ENCODE results near the gene ATM.
A peak's percentile ranks its signal among the peaks of the same experiment; 100 is the strongest.

Gene ATM

DNA sequence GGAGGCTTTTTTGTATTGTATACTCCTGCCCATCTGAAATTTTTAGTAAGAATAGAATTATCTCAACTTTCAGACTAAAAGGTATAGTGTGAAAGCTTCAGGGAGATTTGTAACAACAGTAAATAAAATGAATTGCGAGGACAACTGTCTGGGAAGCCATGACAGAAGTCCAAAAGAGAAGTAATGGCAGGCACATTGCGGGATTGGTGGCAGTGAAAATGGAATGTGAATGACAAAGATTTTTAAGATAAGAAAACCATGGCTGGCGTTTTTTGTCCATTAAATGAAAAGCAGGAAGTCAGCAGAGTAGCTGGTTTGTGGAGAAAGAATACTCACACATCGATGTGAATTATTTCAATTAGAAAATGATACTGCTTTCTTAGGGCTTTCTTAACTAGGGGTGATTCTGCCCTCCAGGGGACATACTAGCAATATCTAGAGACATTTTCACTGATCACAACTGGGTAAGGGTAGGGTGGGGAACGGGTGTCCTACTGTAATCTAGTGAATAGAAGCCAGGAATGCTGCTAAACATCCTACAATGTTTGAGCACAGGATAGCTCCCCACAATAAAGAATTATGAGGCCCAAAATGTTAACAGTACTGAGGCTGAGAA is 2.0 kb upstream of the ATM start:
- in situ Hi-C loops (cut with MboI; ENCODE audit: low pct_unique_long_range_greater_than_20kb, low sequenced_read_pairs) = no loop called here
- peak; percentile 48 for DNase-seq

DNA sequence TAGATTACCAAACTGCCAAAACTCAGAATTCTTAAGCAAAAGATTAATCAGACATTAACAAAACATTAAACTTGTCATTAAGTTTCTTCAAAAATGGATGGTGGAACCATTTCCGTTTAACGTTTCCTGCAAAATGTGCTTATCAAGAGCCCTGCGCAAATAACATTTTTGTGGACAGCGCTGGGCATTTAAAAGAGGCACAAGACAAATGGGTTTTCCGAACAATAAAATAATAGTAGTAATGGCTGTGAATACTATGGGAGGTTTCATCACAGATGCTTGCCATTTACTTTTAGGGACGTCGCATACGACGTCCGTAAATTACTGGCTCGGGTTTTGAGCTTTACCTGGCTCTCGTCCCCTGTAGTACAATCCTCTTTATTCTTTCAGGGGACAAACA is 1.5 kb upstream of the ATM start:
- peak; percentile 29 for DNase-seq
- in situ Hi-C loops (cut with MboI; ENCODE audit: low pct_unique_long_range_greater_than_20kb, low sequenced_read_pairs) = no loop called here

DNA sequence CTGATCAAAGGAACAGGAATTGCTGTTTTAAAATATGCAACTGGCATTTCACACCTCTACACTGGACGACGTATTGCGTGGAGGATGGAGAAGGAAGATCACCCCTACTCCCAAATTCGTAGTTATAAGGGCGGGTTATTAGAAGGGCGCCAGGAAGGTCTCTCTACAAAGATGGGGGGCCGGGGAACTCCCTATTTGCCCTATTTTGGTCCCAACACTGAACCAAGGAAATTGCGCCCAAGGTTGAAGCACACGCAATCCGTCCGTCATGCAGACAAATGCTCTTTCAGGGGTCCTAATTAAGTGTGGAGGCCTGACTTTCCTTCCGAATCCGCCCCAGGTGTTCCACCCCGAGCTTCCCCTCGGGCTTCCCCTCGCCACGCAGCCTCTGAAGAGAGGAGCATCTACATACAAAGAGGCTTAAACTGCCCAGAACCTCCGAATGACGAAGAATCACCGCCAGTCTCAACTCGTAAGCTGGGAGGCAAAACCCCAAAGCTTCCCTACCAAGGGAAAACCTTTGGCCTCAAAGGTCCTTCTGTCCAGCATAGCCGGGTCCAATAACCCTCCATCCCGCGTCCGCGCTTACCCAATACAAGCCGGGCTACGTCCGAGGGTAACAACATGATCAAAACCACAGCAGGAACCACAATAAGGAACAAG is 825 bp upstream of the ATM start:
- in situ Hi-C loops (cut with MboI; ENCODE audit: low pct_unique_long_range_greater_than_20kb, low sequenced_read_pairs) = no loop called here

GRCh38 chr11:108223348-108224149 is 682 bp downstream of the ATM start:
- DNase-seq = peak; percentile 35
- in situ Hi-C loops (cut with MboI; ENCODE audit: low pct_unique_long_range_greater_than_20kb, low sequenced_read_pairs) = no loop called here

More for the DNA sequence above, 825 bp upstream of the ATM start:
- no peak for DNase-seq

DNA sequence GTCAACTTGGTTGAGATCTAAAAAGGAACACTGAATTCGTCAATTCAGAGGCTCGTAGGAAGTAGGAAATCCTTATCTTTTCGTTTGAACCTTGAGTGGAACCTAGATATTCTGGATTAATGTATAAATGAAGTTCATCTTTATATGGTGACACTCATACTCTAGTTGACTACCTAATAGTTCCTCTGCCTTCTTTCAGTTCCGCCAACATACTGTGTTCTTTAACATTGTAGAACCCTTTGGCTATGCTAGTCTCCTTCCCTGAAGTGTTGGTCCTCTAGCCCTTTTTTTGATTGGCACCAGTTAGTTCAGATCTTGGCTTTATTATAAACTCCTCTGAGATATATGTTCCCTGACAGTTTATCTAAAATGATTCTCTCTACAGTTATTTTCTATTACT is 1.5 kb downstream of the ATM start:
- in situ Hi-C loops (cut with MboI; ENCODE audit: low pct_unique_long_range_greater_than_20kb, low sequenced_read_pairs) = no loop called here
- DNase-seq = no peak

DNA sequence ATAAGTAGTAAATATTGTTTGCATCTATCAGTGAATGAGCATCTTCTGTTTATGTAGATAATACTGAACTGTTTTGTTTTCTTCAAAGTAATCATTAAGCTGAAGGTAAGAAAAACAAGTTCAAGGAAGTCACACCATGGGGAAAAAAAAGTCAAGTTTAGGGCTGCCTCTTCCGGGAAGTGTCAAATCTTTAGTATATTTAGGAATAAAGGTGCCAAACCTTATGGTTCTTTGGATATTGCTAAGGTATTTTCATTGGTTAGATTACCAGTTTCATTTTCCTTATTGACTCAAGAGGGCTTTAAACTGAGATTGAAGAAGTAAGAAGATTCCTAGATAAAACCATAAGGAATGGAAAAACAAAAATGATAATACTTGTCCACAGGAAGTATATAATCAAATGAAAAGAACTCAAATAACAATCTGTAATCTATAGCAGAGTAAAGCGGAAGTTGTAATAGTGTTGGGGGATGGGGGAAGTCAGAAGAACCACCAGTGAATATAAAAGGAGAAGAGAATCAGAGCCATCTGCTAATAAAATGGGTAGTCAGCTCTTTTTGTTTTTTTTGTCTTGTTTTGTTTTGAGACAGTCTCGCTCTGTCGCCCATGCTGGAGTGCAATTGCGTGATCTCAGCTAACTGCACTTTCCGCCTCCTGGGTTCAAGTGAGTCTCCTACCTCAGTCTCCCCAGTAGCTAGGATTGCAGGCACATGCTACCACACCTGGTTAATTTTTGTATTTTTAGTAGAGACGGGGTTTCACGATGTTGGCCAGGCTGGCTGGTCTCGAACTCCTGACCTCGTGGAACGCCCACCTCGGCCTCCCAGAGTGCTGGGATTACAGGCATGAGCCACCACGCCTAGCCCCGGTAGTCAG is 2.3 kb downstream of the ATM start:
- DNase-seq = peak; percentile 79
- in situ Hi-C loops (cut with MboI; ENCODE audit: low pct_unique_long_range_greater_than_20kb, low sequenced_read_pairs) = no loop called here

- DNase-seq = no peak
- in situ Hi-C loops (cut with MboI; ENCODE audit: low pct_unique_long_range_greater_than_20kb, low sequenced_read_pairs) = no loop called here
These were observed 3.2 kb downstream of the ATM start for GRCh38 chr11:108226036-108226435.

GRCh38 chr11:108228251-108228650 is 5.4 kb downstream of the ATM start:
- in situ Hi-C loops (cut with MboI; ENCODE audit: low pct_unique_long_range_greater_than_20kb, low sequenced_read_pairs) = no loop called here
- no peak for DNase-seq

- DNase-seq = no peak
- in situ Hi-C loops (cut with MboI; ENCODE audit: low pct_unique_long_range_greater_than_20kb, low sequenced_read_pairs) = no loop called here
These were observed 10.5 kb downstream of the ATM start for GRCh38 chr11:108233277-108233945.

GRCh38 chr11:108235192-108235591 is 12.3 kb downstream of the ATM start:
- DNase-seq = no peak
- in situ Hi-C loops (cut with MboI; ENCODE audit: low pct_unique_long_range_greater_than_20kb, low sequenced_read_pairs) = no loop called here

DNA sequence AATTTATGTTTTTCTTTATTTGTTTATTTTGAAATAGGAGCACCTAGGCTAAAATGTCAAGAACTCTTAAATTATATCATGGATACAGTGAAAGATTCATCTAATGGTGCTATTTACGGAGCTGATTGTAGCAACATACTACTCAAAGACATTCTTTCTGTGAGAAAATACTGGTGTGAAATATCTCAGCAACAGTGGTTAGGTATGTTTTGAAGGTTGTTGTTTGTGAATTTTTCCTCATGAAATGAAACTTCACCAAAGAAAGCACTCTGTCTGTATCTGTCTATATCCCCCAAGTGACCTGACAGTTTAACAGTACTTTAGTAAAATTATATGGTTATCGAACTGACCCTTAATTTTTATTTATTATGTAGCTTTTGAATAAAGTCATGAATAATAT is 12.8 kb downstream of the ATM start:
- in situ Hi-C loops (cut with MboI; ENCODE audit: low pct_unique_long_range_greater_than_20kb, low sequenced_read_pairs) = no loop called here
- DNase-seq = no peak

- DNase-seq = no peak
- in situ Hi-C loops (cut with MboI; ENCODE audit: low pct_unique_long_range_greater_than_20kb, low sequenced_read_pairs) = no loop called here
These were observed 14.2 kb downstream of the ATM start for GRCh38 chr11:108237058-108237481.

DNA sequence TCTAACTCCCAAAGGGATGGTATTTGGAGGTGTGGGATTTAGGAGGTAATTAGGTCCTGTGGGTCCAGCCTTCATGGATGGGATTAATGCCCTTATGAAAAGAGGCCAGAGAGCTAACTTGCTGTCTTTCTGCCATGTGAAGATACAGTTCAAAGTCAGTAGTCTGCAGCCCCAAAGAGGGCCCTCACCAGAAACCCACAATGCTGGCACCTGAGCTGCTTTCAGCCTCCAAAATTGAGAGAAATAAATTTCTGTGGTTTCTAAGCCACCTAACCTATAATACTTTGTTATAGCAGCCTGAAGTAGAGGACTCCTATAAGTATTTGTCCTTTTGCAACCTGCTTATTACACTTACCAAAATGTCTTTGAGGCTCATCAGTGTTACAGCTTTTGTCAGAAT is 16.2 kb downstream of the ATM start:
- no peak for DNase-seq
- in situ Hi-C loops (cut with MboI; ENCODE audit: low pct_unique_long_range_greater_than_20kb, low sequenced_read_pairs) = no loop called here

DNA sequence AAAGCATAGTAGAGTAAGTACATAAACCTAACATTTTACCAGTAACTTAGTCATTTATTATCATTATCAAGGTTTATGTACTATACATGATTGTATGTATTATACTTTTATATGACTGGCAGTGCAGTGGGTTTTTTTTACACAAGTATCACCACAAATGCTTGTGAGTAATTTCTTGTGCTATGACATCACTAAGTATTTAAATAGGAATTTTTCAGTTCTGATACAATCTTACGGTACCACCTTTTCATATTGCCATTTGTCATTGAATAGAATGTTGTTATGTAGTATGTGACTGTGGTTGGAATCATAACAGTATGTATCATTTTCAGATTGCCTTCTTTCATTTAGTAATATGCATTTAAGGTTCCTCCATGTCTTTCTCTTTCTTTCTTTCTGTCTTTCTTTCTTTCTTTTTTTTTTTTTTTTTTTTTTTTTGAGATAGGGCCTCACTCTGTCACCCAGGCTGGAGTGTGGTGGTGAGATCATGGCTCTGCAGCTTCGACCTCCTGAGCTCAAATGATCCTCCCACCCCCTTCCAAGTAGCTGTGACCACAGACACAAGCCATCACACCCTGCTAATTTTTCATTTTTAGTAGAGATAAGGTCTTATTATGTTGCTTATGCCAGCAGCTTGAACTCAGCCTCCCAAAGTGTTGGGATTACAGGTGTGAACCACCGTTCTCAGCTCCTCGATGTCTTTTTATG is 18.6 kb downstream of the ATM start:
- in situ Hi-C loops (cut with MboI; ENCODE audit: low pct_unique_long_range_greater_than_20kb, low sequenced_read_pairs) = no loop called here
- no peak for DNase-seq

GRCh38 chr11:108242422-108242821 is 19.6 kb downstream of the ATM start:
- in situ Hi-C loops (cut with MboI; ENCODE audit: low pct_unique_long_range_greater_than_20kb, low sequenced_read_pairs) = no loop called here
- no peak for DNase-seq

DNA sequence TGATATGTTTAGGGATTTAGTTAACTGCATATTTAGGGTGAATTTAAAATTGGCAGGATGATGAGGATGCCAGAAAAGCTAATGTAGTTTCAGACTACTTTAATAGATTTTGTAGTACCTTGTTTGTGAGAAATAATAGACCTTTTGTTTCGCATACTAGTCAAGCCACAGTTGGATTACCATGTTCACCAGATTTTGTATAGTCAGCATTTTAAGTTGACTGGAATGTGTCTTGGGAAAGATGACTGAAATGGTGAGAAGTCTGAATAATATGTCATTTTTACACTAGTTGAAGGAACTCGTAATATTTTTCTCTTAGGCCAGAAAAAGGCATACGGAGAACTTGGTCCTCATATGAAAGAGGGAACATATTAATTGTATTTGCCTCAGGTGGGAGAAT is 23.4 kb downstream of the ATM start:
- DNase-seq = no peak
- in situ Hi-C loops (cut with MboI; ENCODE audit: low pct_unique_long_range_greater_than_20kb, low sequenced_read_pairs) = no loop called here

GRCh38 chr11:108246885-108247284 is 24.0 kb downstream of the ATM start:
- DNase-seq = no peak
- in situ Hi-C loops (cut with MboI; ENCODE audit: low pct_unique_long_range_greater_than_20kb, low sequenced_read_pairs) = no loop called here

- no peak for DNase-seq
- in situ Hi-C loops (cut with MboI; ENCODE audit: low pct_unique_long_range_greater_than_20kb, low sequenced_read_pairs) = no loop called here
These were observed 30.3 kb downstream of the ATM start for GRCh38 chr11:108253176-108253575.
